GM12878 (cell line): ENCODE data around the gene MYO7A. TPM values are rescaled to one million over a fixed set of nuclear protein-coding genes. Genes with fewer than 3 reads are reported as not detected.

Experiments
- ATAC-seq: fragments of 200-7000 bp; cut with Tn5 transposase; 3 replicates; pipeline ENCODE4 v1.9.1; 2020; ENCODE audit warnings: mild to moderate bottlenecking, moderate library complexity
- BruUV-seq: library from RNA; stranded (reverse); fragments of 400-500 nt; replicated peaks from 2 replicates; lab custom pipeline; 2021; lab: Mats Ljungman, UMichigan
- CTCF ChIA-PET: fragments of 300-600 bp; sonication (Branson Sonifier 250); formaldehyde crosslinking; extraction: SDS; loops from one replicate; lab custom pipeline; 2021; ENCODE audit warnings: inconsistent platforms; lab: Yijun Ruan, JAX
- POLR2A ChIA-PET: fragments of 350-600 bp; formaldehyde crosslinking; extraction: SDS; loops from one replicate; lab custom pipeline; 2021; ENCODE audit warnings: inconsistent platforms; lab: Charles Lee
- RAD21 ChIA-PET: fragments of 300-600 bp; sonication (Branson Sonifier 250); formaldehyde crosslinking; loops from one replicate; lab custom pipeline; 2023; ENCODE audit warnings: antibody characterized with exemption; ENCODE audit not compliant: unreplicated experiment; lab: Charles Lee
- SMC1A ChIA-PET: fragments of 300-600 bp; sonication (Branson Sonifier 250); formaldehyde crosslinking; loops from one replicate; lab custom pipeline; 2023; ENCODE audit not compliant: unreplicated experiment, uncharacterized antibody; lab: Charles Lee
- DNase-seq: peaks from one replicate; pipeline ENCODE4 v3.0.0-alpha.2; 2011; ENCODE audit warnings: low read depth, low spot score
- FAIRE-seq: peaks from 3 replicates; lab custom pipeline; 2011; peaks lifted over from hg19 to GRCh38; lab: Jason Lieb, UNC
- H2AFZ ChIP-seq: 2 replicates; pipeline ENCODE4 v1.6.0; 2011; ENCODE audit warnings: low read depth, low read length, control low read depth; ENCODE audit not compliant: control insufficient read depth
- H3K27ac ChIP-seq: 2 replicates; pipeline ENCODE4 v1.5.1; 2011; ENCODE audit warnings: control low read depth; ENCODE audit not compliant: control insufficient read depth, insufficient read depth
- H3K27me3 ChIP-seq, 2 experiments: replicated peaks in 1 of 2; 2 replicates each; pipeline versions ENCODE4 v1.6.0 to v1.6.1; 2011; ENCODE audit warnings: low read length in 1 of 2; ENCODE audit not compliant: control insufficient read depth in 2 of 2, insufficient read depth in 2 of 2
- H3K36me3 ChIP-seq, 2 experiments: 2 replicates each; pipeline ENCODE4 v1.5.1; 2011; ENCODE audit warnings: low read length in 1 of 2; ENCODE audit not compliant: control insufficient read depth in 2 of 2, insufficient read depth in 2 of 2
- H3K4me1 ChIP-seq: 2 replicates; pipeline ENCODE4 v1.6.1; 2011; ENCODE audit warnings: mild to moderate bottlenecking, low read length, moderate library complexity, mixed read lengths; ENCODE audit not compliant: control insufficient read depth, insufficient read depth
- H3K4me2 ChIP-seq: 2 replicates; pipeline ENCODE4 v1.6.0; 2011; ENCODE audit warnings: control low read depth; ENCODE audit not compliant: control insufficient read depth, insufficient read depth
- H3K4me3 ChIP-seq: fragments of 200-600 bp; sonication (generic); 2 replicates; pipeline ENCODE4 v1.5.1; 2016
- H3K79me2 ChIP-seq: 2 replicates; pipeline ENCODE4 v1.6.0; 2011; ENCODE audit warnings: low read length; ENCODE audit not compliant: control insufficient read depth, insufficient read depth
- H3K9ac ChIP-seq: 2 replicates; pipeline ENCODE4 v1.8.0; 2011; ENCODE audit warnings: low read length, control low read depth, mixed read lengths; ENCODE audit not compliant: control insufficient read depth, insufficient read depth
- H3K9me3 ChIP-seq: replicated peaks from 3 replicates; pipeline ENCODE4 v1.5.1; 2011; ENCODE audit warnings: mild to moderate bottlenecking, low read length; ENCODE audit not compliant: control insufficient read depth, insufficient read depth
- H4K20me1 ChIP-seq: 2 replicates; pipeline ENCODE4 v1.6.0; 2011; ENCODE audit not compliant: control insufficient read depth, insufficient read depth
- HCFC1 ChIP-seq: fragments of 150-350 bp; IDR thresholded peaks from 2 replicates; pipeline ENCODE4 v1.6.1; 2014; ENCODE audit warnings: low read length
- HDAC2 ChIP-seq: fragments of 200-600 bp; sonication (generic); IDR thresholded peaks from 2 replicates; pipeline ENCODE4 v1.6.1; 2017
- MEF2B ChIP-seq: fragments of 450-650 bp; IDR thresholded peaks from 2 replicates; pipeline ENCODE4 v1.6.1; 2018; ENCODE audit warnings: mild to moderate bottlenecking, moderate library complexity; ENCODE audit not compliant: partially characterized antibody, poor library complexity, severe bottlenecking
- MLLT1 ChIP-seq: fragments of 450-650 bp; IDR thresholded peaks from 2 replicates; pipeline ENCODE4 v1.6.1; 2016; ENCODE audit warnings: mild to moderate bottlenecking
- MTA2 ChIP-seq: fragments of 450-650 bp; IDR thresholded peaks from 2 replicates; pipeline ENCODE4 v1.6.1; 2016; ENCODE audit warnings: low read depth, mild to moderate bottlenecking, moderate library complexity
- NFYA ChIP-seq: IDR thresholded peaks from 2 replicates; pipeline ENCODE4 v1.6.1; 2011; ENCODE audit warnings: low read depth, mild to moderate bottlenecking, low read length, improper control_type of control experiment, borderline replicate concordance
- PAX8 ChIP-seq: fragments of 450-650 bp; IDR thresholded peaks from 2 replicates; pipeline ENCODE4 v1.6.1; 2017; ENCODE audit warnings: mild to moderate bottlenecking, moderate library complexity
- SKIL ChIP-seq: fragments of 450-650 bp; IDR thresholded peaks from 2 replicates; pipeline ENCODE4 v1.6.1; 2017; ENCODE audit warnings: mild to moderate bottlenecking, low read depth, inconsistent platforms; ENCODE audit not compliant: poor library complexity, severe bottlenecking
- TCF7 ChIP-seq: IDR thresholded peaks from 2 replicates; pipeline ENCODE4 v1.6.1; 2014; ENCODE audit warnings: antibody characterized with exemption, borderline replicate concordance
- YBX1 ChIP-seq: fragments of 450-650 bp; IDR thresholded peaks from 2 replicates; pipeline ENCODE4 v1.6.1; 2016; ENCODE audit warnings: antibody characterized with exemption
- ZBTB33 ChIP-seq: fragments of 450-650 bp; IDR thresholded peaks from 2 replicates; pipeline ENCODE4 v1.6.1; 2017; ENCODE audit warnings: mild to moderate bottlenecking
- WGBS: methylation state at CpG from one replicate; pipeline ENCODE4 v1.1.6; 2016; ENCODE audit warnings: low lambda C conversion rate; ENCODE audit not compliant: insufficient replicate concordance, insufficient coverage; ENCODE audit errors: missing lambda C conversion rate; 5-methylcytosine and 5-hydroxymethylcytosine counted together
- in situ Hi-C: fragments of 300-500 bp; cut with MboI; formaldehyde crosslinking; loops from 9 replicates; pipeline ENCODE4 v1.14.3; 2018; ENCODE audit warnings: mixed read lengths
- intact Hi-C: fragments of 100-400 bp; cut with micrococcal nuclease; formaldehyde crosslinking; loops from one replicate; pipeline ENCODE4 v1.14.2; 2022; ENCODE audit not compliant: unreplicated experiment
- polyA plus RNA-seq, 11 experiments: library from polyadenylated mRNA; depleted of rRNA in 4 of 11; unstranded in 6 of 11; stranded (reverse) in 5 of 11; fragments of >200 nt; fragmentation: Nextera tagmentation in 4 of 11; fragmentation: Illumina TruSeq in 1 of 11; extraction: Ambion mirVana in 4 of 11; extraction: Trizol in 1 of 11; gene quantifications; 1 replicate in 1 of 11; 2 replicates in 10 of 11; pipeline versions ENCODE4 v1.2.1 to v1.2.3, GENCODE V29; 2011 to 2016; ENCODE audit warnings: inconsistent platforms in 2 of 11, missing spikeins in 2 of 11, low read depth in 1 of 11
- total RNA-seq, 4 experiments: library from RNA; depleted of rRNA in 3 of 4; stranded (reverse); fragments of >200 nt in 3 of 4; fragmentation: Illumina TruSeq in 1 of 4; extraction: Trizol in 1 of 4; gene quantifications; 2 replicates each; pipeline versions ENCODE4 v1.2.1 to v1.2.3, GENCODE V29; 2013 to 2021

MYO7A gene
- total and polyA plus RNA-seq, 10 of the 15 experiments (the other 5 are each of a cell fraction or from before 2014, with no cell fraction given), result 0.01 to 0.21 (median 0.04) TPM; not detected in 6

GRCh38 chr11:77166021-77166420, 38.0 kb downstream of the MYO7A start:
- no peak overlapping the region for H3K9ac ChIP-seq
- H3K36me3 ChIP-seq, result no peaks in the 10 kb centered on the region
- ATAC-seq (no peak), FAIRE-seq (no peak), DNase-seq (no peak)
- no peaks in the 10 kb centered on the region for H3K4me1 ChIP-seq
- H3K27ac ChIP-seq, result no peak overlapping the region
- in situ Hi-C loops, result no loop called here
- no TSS peak for BruUV-seq
- RAD21 ChIA-PET, result no interaction called here
- CTCF ChIA-PET, result no interaction called here
- intact Hi-C loops, result no loop called here
- no peaks in the 10 kb centered on the region; a peak in 2 of 4 replicates for H3K27me3 ChIP-seq
- H4K20me1 ChIP-seq, result no peaks in the 10 kb centered on the region
- no peaks in the 10 kb centered on the region for H3K9me3 ChIP-seq
- no peaks in the 10 kb centered on the region for H3K79me2 ChIP-seq
- H2AFZ ChIP-seq, result no peak overlapping the region
- 32% methylated on average over 8 of the region's 8 CpGs for WGBS
- TF ChIP-seq YBX1 (no peak), PAX8 (no peak)
- POLR2A ChIA-PET, result interaction anchor here (0.5 kb wide), 1 partner anchor 32 kb away, joined by 7 read pairs; no protein-coding TSS in a partner anchor
- SMC1A ChIA-PET, result no interaction called here
- H3K4me3 ChIP-seq, result no peak overlapping the region
- no peak overlapping the region for H3K4me2 ChIP-seq

DNA sequence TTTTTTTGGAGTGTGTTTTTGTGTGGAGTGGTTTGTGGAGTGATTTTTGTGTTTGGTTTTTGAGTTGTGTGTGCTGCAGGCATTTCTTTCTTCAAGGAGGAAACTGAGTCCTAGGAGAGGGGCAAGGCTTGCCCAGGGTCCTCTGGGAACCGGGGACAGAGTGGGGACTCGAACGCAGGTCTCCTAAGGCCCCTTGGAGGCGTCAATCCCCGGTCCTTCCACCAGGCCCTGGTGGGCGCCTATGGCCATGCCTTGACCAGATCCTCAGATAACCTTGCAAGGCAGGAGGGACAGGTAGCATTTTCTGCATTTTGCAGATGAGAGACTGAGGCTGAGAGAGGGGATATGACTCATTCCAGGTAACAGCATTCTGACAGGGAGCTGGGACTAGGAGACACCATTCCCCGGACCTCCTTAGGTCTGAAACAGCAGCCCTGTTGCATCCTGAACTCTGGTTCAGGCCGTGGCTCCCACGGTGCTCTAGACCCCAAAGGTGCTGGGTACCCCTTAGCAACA, 39.1 kb downstream of the MYO7A start:
- 29% methylated on average over 9 of the region's 9 CpGs for WGBS
- Histone ChIP-seq H3K9me3 (no peaks in the 10 kb centered on the region), H3K27me3 (no peaks in the 10 kb centered on the region; a peak in 2 of 4 replicates), H3K4me3 (no peak overlapping the region), H2AFZ (no peak overlapping the region), H3K4me2 (no peak overlapping the region), H3K36me3 (no peaks in the 10 kb centered on the region), H3K9ac (no peak overlapping the region), H3K27ac (no peak overlapping the region), H3K79me2 (no peaks in the 10 kb centered on the region), H4K20me1 (no peaks in the 10 kb centered on the region), H3K4me1 (no peaks in the 10 kb centered on the region)
- no peak for ATAC-seq
- CTCF ChIA-PET, result no interaction called here
- TF ChIP-seq ZBTB33 (no peak), HDAC2 (no peak), MLLT1 (no peak), MEF2B (no peak), MTA2 (no peak), HCFC1 (no peak), TCF7 (no peak), NFYA (no peak), YBX1 (no peak), SKIL (no peak)
- RAD21 ChIA-PET, result no interaction called here
- DNase-seq, result no peak
- SMC1A ChIA-PET, result no interaction called here
- BruUV-seq, result no TSS peak
- in situ Hi-C loops (no loop called here), intact Hi-C loops (no loop called here)
- no peak for FAIRE-seq
- POLR2A ChIA-PET, result no interaction called here
